ENCODE results near the gene TSBP1. TPM values are rescaled to one million over a fixed set of nuclear protein-coding genes. Genes with fewer than 3 reads are reported as not detected.

TSBP1 gene
- total RNA-seq, 1 experiment from 2014 or later = not detected

- no peak overlapping the region for H3K27ac Mint-ChIP-seq
- H4K20me1 ChIP-seq (ENCODE audit: control insufficient read depth, insufficient read depth, insufficient read length) = no peaks in the 10 kb centered on the region
- peaks cover 1% of the 10 kb centered on the region; the same call in 1 of the 2 replicates for H3K27me3 Mint-ChIP-seq (ENCODE audit: low read depth)
- no peaks in the 10 kb centered on the region for H3K4me1 ChIP-seq (ENCODE audit: insufficient read depth, low read length)
- H2AFZ ChIP-seq (ENCODE audit: low read length) = no peak overlapping the region
- no peak for TF ChIP-seq CTCF (conservative IDR thresholded peaks at IDR 0.05)
- no peak overlapping the region for H3K4me3 Mint-ChIP-seq
- no peak overlapping the region for H4K5ac ChIP-seq (ENCODE audit: insufficient read length, low read depth, low read length)
- no peak overlapping the region for H3K56ac ChIP-seq (ENCODE audit: insufficient read length, low read depth, low read length)
- no peak overlapping the region for H2BK12ac ChIP-seq (ENCODE audit: insufficient read length, low read depth, low read length)
- H3K4me2 ChIP-seq (ENCODE audit: insufficient read depth, insufficient read length, low read length) = no peak overlapping the region
- H3K18ac ChIP-seq (ENCODE audit: insufficient read length, low read depth, low read length) = no peak overlapping the region
- H4K91ac ChIP-seq (ENCODE audit: insufficient read length, low read depth, low read length) = no peak overlapping the region
- no peak overlapping the region for H3K4ac ChIP-seq (ENCODE audit: low read depth, low read length)
- H3K79me1 ChIP-seq (ENCODE audit: insufficient read depth, low read depth, low read length, poor library complexity, severe bottlenecking) = no peaks in the 10 kb centered on the region
- no peak overlapping the region for H2BK5ac ChIP-seq (ENCODE audit: insufficient read length, low read length)
- no peak overlapping the region for H4K8ac ChIP-seq (replicated peaks; ENCODE audit: insufficient read length, low read depth, low read length)
- H2BK15ac ChIP-seq (ENCODE audit: low read depth, low read length) = no peak overlapping the region
- no peak overlapping the region for H3T11ph ChIP-seq (ENCODE audit: low read length)
- DNase-seq = no peak
- no peaks in the 10 kb centered on the region for H3K79me2 ChIP-seq (ENCODE audit: insufficient read depth, low read length)
- H3K27ac ChIP-seq (ENCODE audit: insufficient read length, low read depth, low read length) = no peak overlapping the region
- no peak overlapping the region for H2BK20ac ChIP-seq (ENCODE audit: low read depth, low read length, poor library complexity, severe bottlenecking)
- H2AK5ac ChIP-seq (ENCODE audit: insufficient read length, low read length) = no peak overlapping the region
- no peak overlapping the region for H3K23ac ChIP-seq (ENCODE audit: insufficient read length, low read depth, low read length)
- no peak overlapping the region for H3K9ac ChIP-seq (ENCODE audit: extremely low read depth, insufficient read length, low read length)
- H2BK120ac ChIP-seq (ENCODE audit: low read depth, low read length, poor library complexity, severe bottlenecking) = no peak overlapping the region
- no peak overlapping the region for H3K14ac ChIP-seq (ENCODE audit: insufficient read depth, low read length)
- no peaks in the 10 kb centered on the region for H3K27me3 ChIP-seq (ENCODE audit: insufficient read depth, low read length)
- H3K36me3 Mint-ChIP-seq (ENCODE audit: insufficient read depth in 1 of 3, low read depth in 3 of 3) = no peaks in the 10 kb centered on the region
- no peaks in the 10 kb centered on the region for H3K9me3 Mint-ChIP-seq
- no peaks in the 10 kb centered on the region for H3K4me1 Mint-ChIP-seq
- H3K23me2 ChIP-seq (ENCODE audit: insufficient read length, low read depth, low read length, poor library complexity, severe bottlenecking) = no peaks in the 10 kb centered on the region
- H3K9me3 ChIP-seq (ENCODE audit: control insufficient read depth, low read depth, low read length) = no peaks in the 10 kb centered on the region
Observed at GRCh38 chr6:32329141-32329540, 42.6 kb downstream of the TSBP1 start.

Measured in H9 (cell line).